ENCODE data around the gene HYLS1.

DNA sequence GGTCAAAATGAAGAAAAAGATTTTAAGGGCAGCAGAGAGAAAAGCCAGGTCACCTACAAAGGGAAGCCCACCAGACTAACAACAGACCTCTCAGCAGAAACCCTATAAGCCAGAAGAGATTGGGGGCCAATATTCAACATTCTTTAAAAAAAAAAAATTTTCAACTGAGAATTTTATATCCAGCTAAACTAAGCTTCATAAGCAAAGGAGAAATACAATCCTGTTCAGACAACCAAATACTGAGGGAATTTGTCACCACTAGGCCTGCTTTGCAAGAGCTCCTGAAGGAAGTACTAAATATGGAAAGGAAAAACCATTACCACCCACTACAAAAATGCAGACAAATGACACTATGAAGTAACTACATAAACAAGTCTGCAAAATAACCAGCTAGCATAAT is 41.3 kb upstream of the HYLS1 start:
- TF ChIP-seq, protein P1, sequence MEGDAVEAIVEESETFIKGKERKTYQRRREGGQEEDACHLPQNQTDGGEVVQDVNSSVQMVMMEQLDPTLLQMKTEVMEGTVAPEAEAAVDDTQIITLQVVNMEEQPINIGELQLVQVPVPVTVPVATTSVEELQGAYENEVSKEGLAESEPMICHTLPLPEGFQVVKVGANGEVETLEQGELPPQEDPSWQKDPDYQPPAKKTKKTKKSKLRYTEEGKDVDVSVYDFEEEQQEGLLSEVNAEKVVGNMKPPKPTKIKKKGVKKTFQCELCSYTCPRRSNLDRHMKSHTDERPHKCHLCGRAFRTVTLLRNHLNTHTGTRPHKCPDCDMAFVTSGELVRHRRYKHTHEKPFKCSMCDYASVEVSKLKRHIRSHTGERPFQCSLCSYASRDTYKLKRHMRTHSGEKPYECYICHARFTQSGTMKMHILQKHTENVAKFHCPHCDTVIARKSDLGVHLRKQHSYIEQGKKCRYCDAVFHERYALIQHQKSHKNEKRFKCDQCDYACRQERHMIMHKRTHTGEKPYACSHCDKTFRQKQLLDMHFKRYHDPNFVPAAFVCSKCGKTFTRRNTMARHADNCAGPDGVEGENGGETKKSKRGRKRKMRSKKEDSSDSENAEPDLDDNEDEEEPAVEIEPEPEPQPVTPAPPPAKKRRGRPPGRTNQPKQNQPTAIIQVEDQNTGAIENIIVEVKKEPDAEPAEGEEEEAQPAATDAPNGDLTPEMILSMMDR (IDR thresholded peaks at IDR 0.05), result no peak
- no peak for TF ChIP-seq POLR2A (IDR thresholded peaks at IDR 0.05)

Measured in adrenal gland (tissue), 5 donors.